Stomach (tissue), 9 donors: ENCODE measurements around the gene NKPD1. TPM values are rescaled to one million over a fixed set of nuclear protein-coding genes. Genes with fewer than 3 reads are reported as not detected.

Experiments
- DNase-seq, 2 donors: peaks; one replicate each; pipeline versions ENCODE4 v3.0.0 to v3.0.0-alpha.2; 2013 to 2019
- H3K27ac ChIP-seq, 5 donors: fragments of 200-600 bp in 4 of 5; sonication (generic) in 4 of 5; one replicate each; pipeline ENCODE4 v1.5.1; 2013 to 2019; ENCODE audit warnings: mild to moderate bottlenecking in 1 of 5, moderate library complexity in 1 of 5
- H3K27me3 ChIP-seq, 3 donors: fragments of 200-600 bp; sonication (generic); one replicate each; pipeline ENCODE4 v1.5.1; 2017 to 2019; ENCODE audit warnings: mixed run types in 1 of 3
- H3K36me3 ChIP-seq, 4 donors: fragments of 200-600 bp; sonication (generic); 1 replicate in 3 of 4; 2 replicates in 1 of 4; pipeline ENCODE4 v1.5.1; 2016 to 2019
- H3K4me1 ChIP-seq, 4 donors: fragments of 200-600 bp; sonication (generic); one replicate each; pipeline ENCODE4 v1.5.1; 2016 to 2019
- H3K4me3 ChIP-seq, 4 donors: fragments of 200-600 bp; sonication (generic) in 3 of 4; one replicate each; pipeline ENCODE4 v1.5.1; 2016 to 2019; ENCODE audit warnings: mild to moderate bottlenecking in 1 of 4
- H3K9me3 ChIP-seq, 4 donors: fragments of 200-600 bp; sonication (generic); one replicate each; pipeline ENCODE4 v1.5.1; 2016 to 2019
- CTCF ChIP-seq, 7 experiments: fragments of 450-650 bp in 4 of 7; fragments of 200-600 bp in 3 of 7; sonication (generic) in 3 of 7; IDR thresholded peaks; one replicate each; pipeline ENCODE4 v1.5.1; 2016 to 2019; ENCODE audit warnings: antibody characterized with exemption in 7 of 7, control low read depth in 2 of 7, mild to moderate bottlenecking in 1 of 7
- EP300 ChIP-seq: sonication (generic); formaldehyde crosslinking; IDR thresholded peaks from one replicate; pipeline ENCODE4 v1.6.1; 2017; ENCODE audit warnings: antibody characterized with exemption
- POLR2A ChIP-seq, 4 donors: fragments of 450-650 bp; IDR thresholded peaks; one replicate each; pipeline ENCODE4 v1.6.1; 2016; ENCODE audit warnings: antibody characterized with exemption in 4 of 4, control low read depth in 2 of 4, mild to moderate bottlenecking in 1 of 4, moderate library complexity in 1 of 4
- POLR2AphosphoS5 ChIP-seq, 3 donors: sonication (generic); formaldehyde crosslinking; IDR thresholded peaks; one replicate each; pipeline ENCODE4 v1.6.1; 2016; ENCODE audit warnings: antibody characterized with exemption in 3 of 3
- WGBS, 5 donors: extraction: QIAGEN DNeasy Blood & Tissue Kit in 3 of 5; methylation state at CpG; one replicate each; pipeline versions ENCODE4 v1.1.5 to v1.1.7; 2013 to 2018; 5-methylcytosine and 5-hydroxymethylcytosine counted together
- intact Hi-C: fragments of 100-400 bp; cut with DNase I; formaldehyde crosslinking; loops from one replicate; pipeline ENCODE4 v1.15.1; 2023; ENCODE audit warnings: low total_unique reads
- polyA plus RNA-seq, 3 donors: library from polyadenylated mRNA; stranded (reverse); fragments of 200-250 nt; gene quantifications; one replicate each; pipeline ENCODE4 v1.2.3, GENCODE V29; 2013
- total RNA-seq, 5 donors: library from RNA; depleted of rRNA; stranded (reverse); fragments of >200 nt; gene quantifications; one replicate each; pipeline versions ENCODE4 v1.1.0 to v1.2.3, GENCODE V29; 2014 to 2016
- donor health status: healthy with polysubstance abuse.
- donor health status: Bipolar disorder and iron deficiency.
- donor health status: healthy.

Gene NKPD1
- total and polyA plus RNA-seq, 8 donors: 0.20 TPM; not detected in 7

GRCh38 chr19:45180936-45181335 lies 20.2 kb upstream of the NKPD1 start:
- H3K9me3 ChIP-seq: no peaks in the 10 kb centered on the region
- peaks cover 0 to 12% (median 7%) of the 10 kb centered on the region in 4 donors for H3K36me3 ChIP-seq
- WGBS, 5 donors: 70 to 76% (median 75%) methylated on average over 7 of the region's 7 CpGs
- no peaks in the 10 kb centered on the region for H3K27me3 ChIP-seq
- peak overlapping the region in 1 of 5 donors; percentile 11 for H3K27ac ChIP-seq
- H3K4me1 ChIP-seq: peaks cover 32 to 67% (median 42%) of the 10 kb centered on the region in 4 donors
- DNase-seq: peak in 1 of 2 donors; percentile 10
- intact Hi-C loops: no loop called here
- H3K4me3 ChIP-seq: peak overlapping the region in 1 of 4 donors; percentile 82
- TF ChIP-seq CTCF (IDR thresholded peaks at IDR 0.05) (no peak), EP300 (no peak), POLR2AphosphoS5 (IDR thresholded peaks at IDR 0.05) (no peak), POLR2A (IDR thresholded peaks at IDR 0.05) (no peak)

DNA sequence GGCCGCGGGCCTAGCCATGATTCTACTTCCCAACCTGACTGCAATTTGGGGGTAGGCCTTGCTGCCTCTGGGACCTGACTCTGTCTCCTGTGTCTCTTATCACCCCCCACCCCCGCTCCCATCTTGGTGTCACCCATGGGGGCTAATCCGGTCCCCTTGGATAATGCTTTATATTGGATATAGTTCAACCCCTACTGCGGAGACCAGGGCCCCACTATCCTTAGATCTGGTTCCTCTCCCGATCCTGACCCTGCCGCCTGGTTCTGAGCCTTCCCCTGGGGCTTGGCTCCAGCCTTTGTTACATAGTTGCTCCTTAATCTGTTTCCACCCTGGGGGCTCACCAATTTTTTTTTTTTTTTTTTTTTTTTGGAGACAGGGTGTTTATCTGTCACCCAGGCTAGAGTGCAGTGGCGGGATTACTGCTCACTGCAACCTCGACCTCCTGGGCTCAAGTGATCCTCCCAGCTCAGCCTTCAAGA lies 19.1 kb upstream of the NKPD1 start:
- Histone ChIP-seq H3K36me3 (peaks cover 0 to 12% (median 7%) of the 10 kb centered on the region in 4 donors), H3K27ac (peak overlapping the region; percentile 91 to 97 (median 95))
- WGBS, 5 donors: 29 to 53% (median 44%) methylated on average over 7 to 9 of the region's 9 CpGs

GRCh38 chr19:45179072-45179891 lies 18.5 kb upstream of the NKPD1 start:
- intact Hi-C loops: no loop called here
- Histone ChIP-seq H3K9me3 (no peaks in the 10 kb centered on the region), H3K4me3 (peak overlapping the region; percentile 64 to 93 (median 78)), H3K36me3 (peaks cover 0 to 12% (median 7%) of the 10 kb centered on the region in 4 donors), H3K4me1 (peaks cover 32 to 64% (median 42%) of the 10 kb centered on the region in 4 donors), H3K27me3 (no peaks in the 10 kb centered on the region), H3K27ac (peak overlapping the region; percentile 91 to 97 (median 95))
- peak; percentile 55 to 67 for DNase-seq
- TF ChIP-seq POLR2AphosphoS5 (IDR thresholded peaks at IDR 0.05) (no peak), POLR2A (IDR thresholded peaks at IDR 0.05) (no peak), EP300 (no peak)
- WGBS, 5 donors: 0 to 1% (median 0%) methylated on average over 17 to 97 of the region's 97 CpGs

More for the DNA sequence above, 19.1 kb upstream of the NKPD1 start:
- Histone ChIP-seq H3K9me3 (no peaks in the 10 kb centered on the region), H3K27me3 (no peaks in the 10 kb centered on the region), H3K4me1 (peaks cover 32 to 67% (median 42%) of the 10 kb centered on the region in 4 donors), H3K4me3 (peak overlapping the region; percentile 64 to 93 (median 78))
- intact Hi-C loops: no loop called here
- no peak for TF ChIP-seq POLR2AphosphoS5 (IDR thresholded peaks at IDR 0.05)
- no peak for TF ChIP-seq POLR2A (IDR thresholded peaks at IDR 0.05)
- TF ChIP-seq CTCF (IDR thresholded peaks at IDR 0.05): no peak
- no peak for TF ChIP-seq EP300
- no peak for DNase-seq

GRCh38 chr19:45178262-45179071 lies 17.7 kb upstream of the NKPD1 start, which contains the start of gene BLOC1S3:
BLOC1S3 (plus strand) TSS chr19:45178784; CDS start chr19:45179297, 513 bp downstream.
- intact Hi-C loops: no loop called here
- Histone ChIP-seq H3K27me3 (no peaks in the 10 kb centered on the region), H3K27ac (peak within 1 kb of the TSS; percentile 93 to 97 (median 95)), H3K9me3 (no peaks in the 10 kb centered on the region), H3K4me3 (peak within 1 kb of the TSS; percentile 69 to 93 (median 78)), H3K36me3 (peaks cover 0 to 12% (median 7%) of the 10 kb centered on the region in 4 donors), H3K4me1 (peaks cover 32 to 58% (median 42%) of the 10 kb centered on the region in 4 donors)
- peak; percentile 100 for DNase-seq
- peak in 1 of 4 donors; percentile 29 for TF ChIP-seq POLR2A (IDR thresholded peaks at IDR 0.05)
- TF ChIP-seq POLR2AphosphoS5 (IDR thresholded peaks at IDR 0.05): peak; percentile 80 to 94 (median 88)
- no peak for TF ChIP-seq EP300
- TF ChIP-seq CTCF (IDR thresholded peaks at IDR 0.05): peak in 4 of 7 experiments; percentile 21 to 72 (median 42)
- WGBS, 5 donors: 0 to 1% (median 1%) methylated on average over 34 to 51 of the region's 51 CpGs
